ENCODE results near the gene SPATA7.

The SPATA7 gene

GRCh38 chr14:88476214-88476774, 90.8 kb downstream of the SPATA7 start:
- ATAC-seq = no peak
- TF ChIP-seq BACH2 (CRISPR knock-in tag; IDR thresholded peaks at IDR 0.05; ENCODE audit: borderline replicate concordance) (no peak), ESRRG (CRISPR knock-in tag; IDR thresholded peaks at IDR 0.05) (no peak), ARNTL (CRISPR knock-in tag; IDR thresholded peaks at IDR 0.05; ENCODE audit: borderline replicate concordance, low read depth) (no peak), POU6F1 (CRISPR knock-in tag; IDR thresholded peaks at IDR 0.05; ENCODE audit: borderline replicate concordance, low read depth) (no peak), ZNF70 (CRISPR knock-in tag; IDR thresholded peaks at IDR 0.05) (no peak), PPARA (CRISPR knock-in tag; IDR thresholded peaks at IDR 0.05; ENCODE audit: borderline replicate concordance) (no peak), SNAI2 (CRISPR knock-in tag; IDR thresholded peaks at IDR 0.05) (no peak)

GRCh38 chr14:88476825-88477224, 91.4 kb downstream of the SPATA7 start:
- no peak for ATAC-seq
- TF ChIP-seq CREB5 (CRISPR knock-in tag; IDR thresholded peaks at IDR 0.05; ENCODE audit: low read depth) (no peak), CSRNP3 (CRISPR knock-in tag; IDR thresholded peaks at IDR 0.05) (no peak), ESRRG (CRISPR knock-in tag; IDR thresholded peaks at IDR 0.05) (no peak), ZC3H10 (CRISPR knock-in tag; IDR thresholded peaks at IDR 0.05) (no peak), RARB (CRISPR knock-in tag; IDR thresholded peaks at IDR 0.05) (no peak), BACH2 (CRISPR knock-in tag; IDR thresholded peaks at IDR 0.05; ENCODE audit: borderline replicate concordance) (no peak), OSR1 (CRISPR knock-in tag; IDR thresholded peaks at IDR 0.05) (no peak), TOX (CRISPR knock-in tag; IDR thresholded peaks at IDR 0.05; ENCODE audit: borderline replicate concordance) (no peak), CSDC2 (CRISPR knock-in tag; IDR thresholded peaks at IDR 0.05) (no peak), TCF4 (CRISPR knock-in tag; IDR thresholded peaks at IDR 0.05; ENCODE audit: borderline replicate concordance) (no peak), POU6F1 (CRISPR knock-in tag; IDR thresholded peaks at IDR 0.05; ENCODE audit: borderline replicate concordance, low read depth) (no peak)

- ATAC-seq = no peak
- TF ChIP-seq POU6F1 (CRISPR knock-in tag; IDR thresholded peaks at IDR 0.05; ENCODE audit: borderline replicate concordance, low read depth) = no peak
- no peak for TF ChIP-seq SNAI2 (CRISPR knock-in tag; IDR thresholded peaks at IDR 0.05)
- TF ChIP-seq ZFP3 (CRISPR knock-in tag; IDR thresholded peaks at IDR 0.05) = no peak
- no peak for TF ChIP-seq ZNF70 (CRISPR knock-in tag; IDR thresholded peaks at IDR 0.05)
- no peak for TF ChIP-seq ARNTL (CRISPR knock-in tag; IDR thresholded peaks at IDR 0.05; ENCODE audit: borderline replicate concordance, low read depth)
- TF ChIP-seq ZNF565 (CRISPR knock-in tag; conservative IDR thresholded peaks at IDR 0.05; ENCODE audit: low read depth) = no peak
- TF ChIP-seq GLIS3 (CRISPR knock-in tag; IDR thresholded peaks at IDR 0.05) = no peak
- TF ChIP-seq PATZ1 (CRISPR knock-in tag; IDR thresholded peaks at IDR 0.05; ENCODE audit: borderline replicate concordance) = no peak
- no peak for TF ChIP-seq TCF4 (CRISPR knock-in tag; IDR thresholded peaks at IDR 0.05; ENCODE audit: borderline replicate concordance)
- TF ChIP-seq ZC3H10 (CRISPR knock-in tag; IDR thresholded peaks at IDR 0.05) = no peak
- no peak for TF ChIP-seq PPARA (CRISPR knock-in tag; IDR thresholded peaks at IDR 0.05; ENCODE audit: borderline replicate concordance)
- TF ChIP-seq OSR1 (CRISPR knock-in tag; IDR thresholded peaks at IDR 0.05) = no peak
- no peak for TF ChIP-seq TOX (CRISPR knock-in tag; IDR thresholded peaks at IDR 0.05; ENCODE audit: borderline replicate concordance)
- TF ChIP-seq ZNF8 (CRISPR knock-in tag; IDR thresholded peaks at IDR 0.05) = no peak
- no peak for TF ChIP-seq BACH2 (CRISPR knock-in tag; IDR thresholded peaks at IDR 0.05; ENCODE audit: borderline replicate concordance)
- TF ChIP-seq CREB5 (CRISPR knock-in tag; IDR thresholded peaks at IDR 0.05; ENCODE audit: low read depth) = no peak
- no peak for TF ChIP-seq ZFP30 (CRISPR knock-in tag; IDR thresholded peaks at IDR 0.05)
These were observed 92.2 kb downstream of the SPATA7 start for GRCh38 chr14:88477513-88478250.
